Stimulated activated CD8-positive, alpha-beta memory T cell treated with anti-CD3 and anti-CD28 coated beads, Interleukin-4, amount 100 ng/mL, for 48 hours (primary cell): ENCODE data around the gene GBE1.

Experiments
- DNase-seq: peaks from one replicate; pipeline ENCODE4 v3.0.0-alpha.2; 2020

GBE1 gene

GRCh38 chr3:81601707-81602305 lies 159.6 kb downstream of the GBE1 start:
- no peak for DNase-seq

- DNase-seq, result no peak
Observed at GRCh38 chr3:81592101-81592500, 169.3 kb downstream of the GBE1 start.

- DNase-seq, result no peak
Observed at GRCh38 chr3:81585937-81586336, 175.5 kb downstream of the GBE1 start.

- DNase-seq, result no peak
Observed at GRCh38 chr3:81585056-81585455, 176.4 kb downstream of the GBE1 start.

GRCh38 chr3:81581966-81582599 lies 179.4 kb downstream of the GBE1 start:
- peak; percentile 32 for DNase-seq

- no peak for DNase-seq
Observed at GRCh38 chr3:81580355-81580754, 181.1 kb downstream of the GBE1 start.

- no peak for DNase-seq
Observed at GRCh38 chr3:81579744-81580143, 181.7 kb downstream of the GBE1 start.

GRCh38 chr3:81572201-81572756 lies 189.2 kb downstream of the GBE1 start:
- DNase-seq, result no peak

- DNase-seq, result no peak
Observed at GRCh38 chr3:81568378-81568777, 193.1 kb downstream of the GBE1 start.

GRCh38 chr3:81565041-81565440 lies 196.4 kb downstream of the GBE1 start:
- no peak for DNase-seq

GRCh38 chr3:81558106-81558505 lies 203.3 kb downstream of the GBE1 start:
- DNase-seq, result no peak

- DNase-seq, result no peak
Observed at GRCh38 chr3:81554801-81555200, 206.6 kb downstream of the GBE1 start.

- DNase-seq, result no peak
Observed at GRCh38 chr3:81554388-81554787, 207.1 kb downstream of the GBE1 start.

GRCh38 chr3:81550415-81550814 lies 211.0 kb downstream of the GBE1 start:
- no peak for DNase-seq

- DNase-seq, result no peak
Observed at GRCh38 chr3:81549831-81550230, 211.6 kb downstream of the GBE1 start.

- no peak for DNase-seq
Observed at GRCh38 chr3:81549388-81549787, 212.1 kb downstream of the GBE1 start.

GRCh38 chr3:81545572-81545971 lies 215.9 kb downstream of the GBE1 start:
- no peak for DNase-seq

- DNase-seq, result no peak
Observed at GRCh38 chr3:81544385-81544784, 217.1 kb downstream of the GBE1 start.

GRCh38 chr3:81540787-81541186 lies 220.7 kb downstream of the GBE1 start:
- DNase-seq, result no peak

- DNase-seq, result no peak
Observed at GRCh38 chr3:81531846-81532245, 229.6 kb downstream of the GBE1 start.

- no peak for DNase-seq
Observed at GRCh38 chr3:81531263-81531662, 230.2 kb downstream of the GBE1 start.

GRCh38 chr3:81530180-81530939 lies 231.1 kb downstream of the GBE1 start:
- no peak for DNase-seq

GRCh38 chr3:81521855-81522254 lies 239.6 kb downstream of the GBE1 start:
- DNase-seq, result no peak

- no peak for DNase-seq
Observed at GRCh38 chr3:81518945-81519344, 242.5 kb downstream of the GBE1 start.
